ENCODE data around the gene LRMDA. TPM values are rescaled to one million over a fixed set of nuclear protein-coding genes. Genes with fewer than 3 reads are reported as not detected.

LRMDA gene
- total RNA-seq, 1 donor from 2014 or later: 0.96 TPM

DNA sequence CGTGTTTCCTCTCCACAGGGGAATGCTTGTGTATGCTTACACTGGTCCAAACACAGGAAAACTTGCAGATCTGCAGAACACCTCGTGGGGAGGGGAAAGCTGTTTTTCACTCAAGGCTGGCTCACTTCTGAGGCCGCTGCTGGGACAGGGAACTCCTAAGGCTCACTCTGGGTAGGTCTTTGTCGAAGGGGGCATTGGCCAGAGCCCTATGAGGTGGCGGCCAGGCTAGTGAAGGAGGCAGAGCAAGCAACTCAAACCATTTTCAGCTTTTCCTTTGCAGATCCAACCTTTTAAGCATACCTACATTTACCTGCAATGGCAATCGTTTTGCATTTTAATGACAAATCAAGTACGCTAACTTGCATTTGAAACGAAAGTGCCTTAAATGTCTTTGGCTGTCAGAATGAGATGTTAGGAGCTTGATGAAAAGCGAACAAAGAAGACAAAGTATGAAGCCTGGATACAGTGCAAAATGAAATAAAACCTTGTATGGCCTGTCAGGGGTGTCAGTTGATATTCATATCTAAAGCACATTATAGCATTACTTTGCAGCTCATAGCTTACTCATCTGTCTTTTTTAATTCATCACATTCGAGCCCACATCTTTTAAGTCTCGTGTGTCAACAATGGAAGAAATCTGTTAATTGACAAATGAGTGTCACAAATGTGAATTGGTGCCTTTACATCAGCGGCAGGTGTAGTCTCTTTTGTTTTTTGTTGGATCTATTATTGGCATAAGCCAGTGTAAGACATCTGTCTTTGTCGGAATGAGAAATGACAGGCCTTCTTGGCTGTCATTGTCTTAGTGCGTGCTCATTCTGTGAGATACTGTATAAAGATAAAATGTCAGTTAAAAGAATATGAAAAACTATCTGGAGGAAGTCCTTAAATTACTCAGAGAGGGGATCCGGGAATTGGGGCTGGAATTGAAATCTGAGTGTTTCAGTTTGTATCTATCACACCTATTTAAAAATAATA, 30.5 kb downstream of the LRMDA start:
- intact Hi-C loops (cut with DNase I): no loop called here
- no peak overlapping the region for H3K4me3 ChIP-seq

GRCh38 chr10:75462865-75463264, 31.4 kb downstream of the LRMDA start:
- no peaks in the 10 kb centered on the region for H3K9me3 ChIP-seq
- H3K36me3 ChIP-seq: no peaks in the 10 kb centered on the region
- no peak overlapping the region for H3K4me3 ChIP-seq
- H3K27me3 ChIP-seq: no peaks in the 10 kb centered on the region
- H3K4me1 ChIP-seq: no peaks in the 10 kb centered on the region
- intact Hi-C loops (cut with DNase I): no loop called here
- no peak overlapping the region for H3K27ac ChIP-seq
- TF ChIP-seq, protein P1, sequence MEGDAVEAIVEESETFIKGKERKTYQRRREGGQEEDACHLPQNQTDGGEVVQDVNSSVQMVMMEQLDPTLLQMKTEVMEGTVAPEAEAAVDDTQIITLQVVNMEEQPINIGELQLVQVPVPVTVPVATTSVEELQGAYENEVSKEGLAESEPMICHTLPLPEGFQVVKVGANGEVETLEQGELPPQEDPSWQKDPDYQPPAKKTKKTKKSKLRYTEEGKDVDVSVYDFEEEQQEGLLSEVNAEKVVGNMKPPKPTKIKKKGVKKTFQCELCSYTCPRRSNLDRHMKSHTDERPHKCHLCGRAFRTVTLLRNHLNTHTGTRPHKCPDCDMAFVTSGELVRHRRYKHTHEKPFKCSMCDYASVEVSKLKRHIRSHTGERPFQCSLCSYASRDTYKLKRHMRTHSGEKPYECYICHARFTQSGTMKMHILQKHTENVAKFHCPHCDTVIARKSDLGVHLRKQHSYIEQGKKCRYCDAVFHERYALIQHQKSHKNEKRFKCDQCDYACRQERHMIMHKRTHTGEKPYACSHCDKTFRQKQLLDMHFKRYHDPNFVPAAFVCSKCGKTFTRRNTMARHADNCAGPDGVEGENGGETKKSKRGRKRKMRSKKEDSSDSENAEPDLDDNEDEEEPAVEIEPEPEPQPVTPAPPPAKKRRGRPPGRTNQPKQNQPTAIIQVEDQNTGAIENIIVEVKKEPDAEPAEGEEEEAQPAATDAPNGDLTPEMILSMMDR (IDR thresholded peaks at IDR 0.05): no peak
- DNase-seq (ENCODE audit: low spot score in 2 of 2): no peak

More for the DNA sequence above, 30.5 kb downstream of the LRMDA start:
- TF ChIP-seq, protein P1 (IDR thresholded peaks at IDR 0.05): no peak
- Histone ChIP-seq H3K27me3 (no peaks in the 10 kb centered on the region), H3K27ac (no peak overlapping the region), H3K9me3 (no peaks in the 10 kb centered on the region), H3K36me3 (no peaks in the 10 kb centered on the region), H3K4me1 (no peaks in the 10 kb centered on the region)
- DNase-seq (ENCODE audit: low spot score in 2 of 2): no peak

DNA sequence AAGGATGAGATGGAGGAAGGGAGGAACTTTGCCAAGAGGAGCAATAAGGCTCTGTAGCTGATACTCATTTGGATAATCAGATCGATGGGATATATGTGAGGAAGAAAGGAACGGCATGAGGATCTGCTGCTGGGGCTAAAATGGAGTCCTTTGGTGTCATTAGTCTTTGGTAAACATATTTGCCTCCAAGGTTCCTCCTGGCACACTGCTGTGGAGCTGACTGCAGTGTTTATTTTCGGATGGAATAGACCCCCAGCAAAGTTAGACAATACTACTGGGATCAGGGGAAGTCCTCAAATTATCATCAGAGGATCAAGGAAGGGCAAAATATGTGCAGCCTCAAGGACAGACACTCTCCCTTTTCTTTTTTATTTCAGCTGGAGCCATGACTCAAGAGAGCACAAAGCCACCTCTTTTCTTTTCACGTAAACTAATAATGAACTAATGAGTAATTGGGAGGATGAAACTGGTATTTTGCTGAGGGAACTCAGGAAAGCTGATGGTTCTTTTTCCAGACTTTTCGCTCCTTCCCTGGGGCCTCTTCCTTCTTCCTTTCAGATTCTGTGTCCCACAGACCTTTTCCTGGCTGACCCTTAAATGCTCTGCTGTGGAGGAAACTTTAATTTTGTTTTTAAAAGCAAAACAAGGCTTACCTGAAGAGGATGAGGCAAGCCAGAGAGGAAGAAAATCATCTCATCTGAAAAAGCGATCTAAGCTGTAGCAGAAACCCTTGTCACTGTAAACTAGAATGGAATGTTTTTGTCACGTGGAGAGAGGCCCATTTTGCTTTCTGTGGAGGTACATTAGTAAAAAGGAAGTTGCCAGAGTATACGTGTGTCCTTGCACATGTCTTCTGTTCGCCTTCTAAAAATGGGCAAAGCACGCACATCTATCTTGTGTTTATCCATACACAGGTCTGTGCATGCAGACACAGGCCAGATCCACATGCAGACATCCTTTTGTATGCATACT, 33.3 kb downstream of the LRMDA start:
- no peak for DNase-seq (ENCODE audit: low spot score in 2 of 2)
- intact Hi-C loops (cut with DNase I): loop anchor here (5.0 kb wide), 2 partner anchors 57 to 78 kb away; no protein-coding TSS in a partner anchor

GRCh38 chr10:75465450-75465827, 34.0 kb downstream of the LRMDA start:
- Histone ChIP-seq H3K4me3 (no peak overlapping the region), H3K27ac (no peak overlapping the region), H3K4me1 (peaks cover 4 to 6% of the 10 kb centered on the region in 2 donors), H3K36me3 (no peaks in the 10 kb centered on the region), H3K9me3 (no peaks in the 10 kb centered on the region), H3K27me3 (no peaks in the 10 kb centered on the region)
- TF ChIP-seq, protein P1 (IDR thresholded peaks at IDR 0.05): no peak
- intact Hi-C loops (cut with DNase I): loop anchor here (5.0 kb wide), 2 partner anchors 58 to 77 kb away; no protein-coding TSS in a partner anchor
- no peak for DNase-seq (ENCODE audit: low spot score in 2 of 2)

More for the DNA sequence above, 33.3 kb downstream of the LRMDA start:
- no peaks in the 10 kb centered on the region for H3K36me3 ChIP-seq
- no peak overlapping the region for H3K4me3 ChIP-seq
- no peaks in the 10 kb centered on the region for H3K9me3 ChIP-seq
- H3K27ac ChIP-seq: no peak overlapping the region
- peaks cover 4 to 6% of the 10 kb centered on the region in 2 donors for H3K4me1 ChIP-seq
- no peaks in the 10 kb centered on the region for H3K27me3 ChIP-seq
- TF ChIP-seq, protein P1 (IDR thresholded peaks at IDR 0.05): no peak

DNA sequence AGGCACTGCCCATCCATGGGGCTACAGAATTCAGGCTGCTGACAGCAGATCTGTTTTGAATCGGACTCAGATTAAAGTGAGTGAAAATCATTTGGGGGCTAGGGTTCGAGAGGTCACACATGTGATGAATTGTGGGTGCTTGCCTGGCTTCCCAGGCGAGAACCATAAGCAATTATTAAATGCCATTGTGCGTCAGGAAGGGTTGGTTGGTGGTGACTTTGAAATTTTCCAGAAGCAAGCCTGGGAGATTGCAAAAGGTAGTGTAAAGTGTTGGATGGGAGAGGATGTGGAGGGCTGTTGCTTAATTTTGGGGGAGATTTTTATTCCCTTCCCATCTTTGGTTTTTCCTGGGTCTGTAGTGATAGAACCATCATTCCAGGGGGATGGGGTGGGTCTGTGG, 34.6 kb downstream of the LRMDA start:
- H3K27ac ChIP-seq: no peak overlapping the region
- no peak overlapping the region for H3K4me3 ChIP-seq
- H3K4me1 ChIP-seq: peaks cover 4 to 9% of the 10 kb centered on the region in 2 donors
- TF ChIP-seq, protein P1 (IDR thresholded peaks at IDR 0.05): no peak
- no peaks in the 10 kb centered on the region for H3K27me3 ChIP-seq
- H3K36me3 ChIP-seq: no peaks in the 10 kb centered on the region
- no peak for DNase-seq (ENCODE audit: low spot score in 2 of 2)
- intact Hi-C loops (cut with DNase I): loop anchor here (5.0 kb wide), 2 partner anchors 59 to 76 kb away; no protein-coding TSS in a partner anchor
- no peaks in the 10 kb centered on the region for H3K9me3 ChIP-seq

All from ascending aorta (tissue), 2 donors.